ENCODE measurements around the gene WDR90. TPM values are rescaled to one million over a fixed set of nuclear protein-coding genes. Genes with fewer than 3 reads are reported as not detected.

WDR90 gene
- total and polyA plus RNA-seq, 2 of the 13 experiments (the other 11 are each of a cell fraction or from before 2014, with no cell fraction given): 14.9 to 28.9 TPM

GRCh38 chr16:695355-696089 is 46.4 kb downstream of the WDR90 start (continued):
- TF ChIP-seq ZNF510 (CRISPR knock-in tag; IDR thresholded peaks at IDR 0.05; ENCODE audit: low read depth) (no peak), TEAD3 (CRISPR knock-in tag; optimal IDR thresholded peaks at IDR 0.05; ENCODE audit: borderline replicate concordance) (no peak), HIC2 (CRISPR knock-in tag; IDR thresholded peaks at IDR 0.05; ENCODE audit: low read depth) (peak; percentile 58; the same call in 1 of the 2 replicates), TBX2 (CRISPR knock-in tag; IDR thresholded peaks at IDR 0.05; ENCODE audit: borderline replicate concordance) (peak; percentile 81), NR0B2 (CRISPR knock-in tag; IDR thresholded peaks at IDR 0.05) (no peak), MAX (IDR thresholded peaks at IDR 0.05) (peak; percentile 94), JDP2 (CRISPR knock-in tag; IDR thresholded peaks at IDR 0.05; ENCODE audit: borderline replicate concordance) (no peak), ZNF614 (CRISPR knock-in tag; IDR thresholded peaks at IDR 0.05; ENCODE audit: borderline replicate concordance) (no peak), ZNF331 (CRISPR knock-in tag; IDR thresholded peaks at IDR 0.05) (no peak), ZNF335 (CRISPR knock-in tag; IDR thresholded peaks at IDR 0.05) (no peak), HDAC6 (IDR thresholded peaks at IDR 0.05; ENCODE audit: low read depth, low read length) (no peak), POLR2A (IDR thresholded peaks at IDR 0.05; ENCODE audit: insufficient read depth in 1 of 2, low read depth in 2 of 2, low read length in 2 of 2) (0 out of 4 replicates have a peak, but pooled peaks of 1 of the 2 experiments have one; percentile 49), ZNF18 (CRISPR knock-in tag; IDR thresholded peaks at IDR 0.05; ENCODE audit: insufficient replicate concordance) (no peak), ZGPAT (CRISPR knock-in tag; IDR thresholded peaks at IDR 0.05) (peak; percentile 59; the same call in 1 of the 2 replicates), BRCA1 (CRISPR knock-in tag; IDR thresholded peaks at IDR 0.05) (no peak), PLSCR1 (CRISPR knock-in tag; IDR thresholded peaks at IDR 0.05; ENCODE audit: borderline replicate concordance) (no peak), NFRKB (IDR thresholded peaks at IDR 0.05) (no peak)
- TF ChIP-seq, protein P1, sequence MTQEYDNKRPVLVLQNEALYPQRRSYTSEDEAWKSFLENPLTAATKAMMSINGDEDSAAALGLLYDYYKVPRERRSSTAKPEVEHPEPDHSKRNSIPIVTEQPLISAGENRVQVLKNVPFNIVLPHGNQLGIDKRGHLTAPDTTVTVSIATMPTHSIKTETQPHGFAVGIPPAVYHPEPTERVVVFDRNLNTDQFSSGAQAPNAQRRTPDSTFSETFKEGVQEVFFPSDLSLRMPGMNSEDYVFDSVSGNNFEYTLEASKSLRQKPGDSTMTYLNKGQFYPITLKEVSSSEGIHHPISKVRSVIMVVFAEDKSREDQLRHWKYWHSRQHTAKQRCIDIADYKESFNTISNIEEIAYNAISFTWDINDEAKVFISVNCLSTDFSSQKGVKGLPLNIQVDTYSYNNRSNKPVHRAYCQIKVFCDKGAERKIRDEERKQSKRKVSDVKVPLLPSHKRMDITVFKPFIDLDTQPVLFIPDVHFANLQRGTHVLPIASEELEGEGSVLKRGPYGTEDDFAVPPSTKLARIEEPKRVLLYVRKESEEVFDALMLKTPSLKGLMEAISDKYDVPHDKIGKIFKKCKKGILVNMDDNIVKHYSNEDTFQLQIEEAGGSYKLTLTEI (CRISPR knock-in tag; conservative IDR thresholded peaks at IDR 0.05): no peak
- TF ChIP-seq, protein P2, sequence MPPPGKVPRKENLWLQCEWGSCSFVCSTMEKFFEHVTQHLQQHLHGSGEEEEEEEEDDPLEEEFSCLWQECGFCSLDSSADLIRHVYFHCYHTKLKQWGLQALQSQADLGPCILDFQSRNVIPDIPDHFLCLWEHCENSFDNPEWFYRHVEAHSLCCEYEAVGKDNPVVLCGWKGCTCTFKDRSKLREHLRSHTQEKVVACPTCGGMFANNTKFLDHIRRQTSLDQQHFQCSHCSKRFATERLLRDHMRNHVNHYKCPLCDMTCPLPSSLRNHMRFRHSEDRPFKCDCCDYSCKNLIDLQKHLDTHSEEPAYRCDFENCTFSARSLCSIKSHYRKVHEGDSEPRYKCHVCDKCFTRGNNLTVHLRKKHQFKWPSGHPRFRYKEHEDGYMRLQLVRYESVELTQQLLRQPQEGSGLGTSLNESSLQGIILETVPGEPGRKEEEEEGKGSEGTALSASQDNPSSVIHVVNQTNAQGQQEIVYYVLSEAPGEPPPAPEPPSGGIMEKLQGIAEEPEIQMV (CRISPR knock-in tag; IDR thresholded peaks at IDR 0.05; ENCODE audit: low read depth): peak; percentile 42; the same call in 1 of the 2 replicates
